ENCODE measurements around the gene DIPK1A.

- TF ChIP-seq CTCF (IDR thresholded peaks at IDR 0.05) (no peak), POLR2A (IDR thresholded peaks at IDR 0.05) (no peak)
These were observed 157.9 kb downstream of the DIPK1A start for GRCh38 chr1:92803140-92803887.
